Esophagus mucosa (tissue), 1 donor: ENCODE data around the gene CCNYL1. TPM values are rescaled to one million over a fixed set of nuclear protein-coding genes. Genes with fewer than 3 reads are reported as not detected.
"Not testable (repeated sequence)": the region's sequence is repeated elsewhere in the genome, so short reads cannot be mapped to it uniquely, and the experiment has no call there.

Source experiments
- ATAC-seq: fragments of 200-7000 bp; cut with Tn5 transposase; one replicate; pipeline ENCODE4 v1.9.1; 2020
- total RNA-seq: library from RNA; stranded (reverse); gene quantifications from one replicate; pipeline ENCODE4 v1.2.4, GENCODE V29; 2023
- donor health status: DM: yes; HTN: yes; CAD: no.

CCNYL1 gene
- 19.0 TPM for total RNA-seq

DNA sequence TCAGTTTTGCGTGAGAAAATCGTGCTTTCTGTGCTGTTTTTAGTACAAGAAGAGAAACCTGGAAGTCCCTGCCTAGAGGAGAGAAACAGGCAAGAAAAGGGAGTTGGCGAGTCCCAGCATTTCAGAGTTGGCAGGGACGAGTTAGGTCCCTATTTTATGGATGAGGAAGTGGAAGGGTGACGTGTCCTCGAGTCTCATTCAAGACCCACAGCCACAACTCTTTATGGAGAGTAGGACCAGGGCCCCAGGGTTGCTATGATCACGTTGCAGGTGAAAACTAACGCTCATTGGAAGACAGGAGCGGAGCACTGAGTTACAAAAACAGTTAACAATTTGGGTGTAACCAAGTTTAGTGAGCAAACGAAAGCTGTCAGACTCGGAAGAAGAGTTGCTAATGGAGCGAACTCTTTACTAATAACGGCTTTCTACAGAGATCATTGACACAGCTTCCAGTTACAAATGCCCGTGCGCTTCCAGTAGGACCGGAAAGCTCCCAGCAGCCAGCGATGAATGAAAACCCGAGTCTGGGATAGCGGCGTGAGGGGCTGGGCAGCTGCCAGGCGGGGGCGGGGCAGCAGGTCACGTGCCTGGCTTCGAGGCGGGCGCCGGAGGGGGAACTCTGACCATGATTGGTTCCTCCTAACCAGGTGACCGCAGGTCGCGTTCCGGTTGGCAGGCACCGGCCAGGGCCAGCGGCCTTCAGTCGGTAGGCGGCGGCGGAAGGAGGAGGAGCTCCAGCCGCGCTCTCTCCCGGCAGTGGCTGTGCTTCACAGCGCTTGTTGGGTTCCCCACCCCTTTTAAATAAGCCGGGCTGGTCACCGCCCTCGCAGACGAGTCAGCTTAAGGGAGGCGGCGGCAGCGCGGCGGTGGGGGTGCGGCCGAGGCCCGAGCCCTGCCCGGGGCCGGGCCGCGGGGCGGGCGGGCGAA is at the start of gene CCNYL1:
Gene CCNYL1, plus strand, starts transcription at position 827 of the 927 bp plus-strand sequence. CDS start 257 bp downstream, outside the sequence.
- ATAC-seq = peak; percentile 99

DNA sequence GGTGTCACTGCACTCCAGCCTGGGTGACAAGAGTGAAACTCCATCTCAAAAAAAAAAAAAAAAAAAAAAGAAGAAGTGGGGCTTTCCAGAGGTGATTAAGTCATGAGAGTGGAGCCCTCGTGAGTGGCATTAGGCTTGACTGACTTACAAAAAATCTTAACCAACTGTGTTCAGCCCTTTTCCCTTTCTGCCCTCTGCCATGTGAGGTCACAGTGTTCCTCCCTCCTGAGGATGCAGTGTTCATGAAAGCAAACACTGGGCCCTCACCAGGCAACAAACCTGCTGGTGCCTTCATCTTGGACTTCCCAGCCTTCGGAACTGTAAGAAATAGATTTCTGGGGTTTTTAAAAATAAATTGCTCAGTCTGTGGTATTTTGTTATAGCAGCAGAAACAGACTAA is 49.2 kb upstream of the CCNYL1 start:
- peak; percentile 44 for ATAC-seq

- no peak for ATAC-seq
These were observed 47.4 kb upstream of the CCNYL1 start for GRCh38 chr2:207663870-207664545.

DNA sequence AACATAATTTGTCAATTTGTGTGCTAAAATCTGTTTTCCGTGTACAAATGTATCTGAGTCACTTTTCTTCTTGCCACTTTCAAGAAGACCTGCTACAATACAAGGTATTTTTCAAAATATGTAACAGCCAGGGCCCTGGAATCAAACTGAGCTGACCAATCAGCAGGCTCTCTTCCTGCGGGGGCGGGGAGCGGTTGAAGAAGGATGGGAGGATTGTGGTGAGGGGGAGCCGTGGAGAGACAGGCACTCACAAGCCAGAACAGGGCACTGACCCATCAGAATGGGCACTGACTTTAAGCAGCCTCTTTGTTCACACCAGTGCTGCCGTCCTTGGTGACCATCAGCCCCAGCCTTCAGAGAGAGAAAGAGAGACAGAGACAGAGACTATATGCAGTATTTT is 40.6 kb upstream of the CCNYL1 start:
- no peak for ATAC-seq

DNA sequence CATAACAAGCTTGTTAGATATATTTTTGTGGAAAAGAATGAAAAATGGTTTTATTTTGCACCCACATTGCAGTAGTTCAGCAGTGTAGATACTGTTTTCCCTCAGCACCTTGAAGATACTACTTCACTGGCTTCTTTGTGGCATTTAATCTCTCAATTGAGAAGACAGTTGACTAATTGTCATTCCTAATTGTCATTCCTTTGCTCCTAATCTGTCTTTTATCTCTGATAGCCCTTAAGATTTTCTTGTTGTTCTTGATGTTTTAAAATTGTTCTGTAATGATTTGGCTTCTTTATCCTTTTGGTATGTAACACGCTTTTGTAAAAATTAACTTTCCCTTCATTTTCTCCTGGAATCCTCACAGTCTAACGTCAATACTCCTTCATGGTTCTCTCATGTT is 38.0 kb upstream of the CCNYL1 start:
- no peak for ATAC-seq

DNA sequence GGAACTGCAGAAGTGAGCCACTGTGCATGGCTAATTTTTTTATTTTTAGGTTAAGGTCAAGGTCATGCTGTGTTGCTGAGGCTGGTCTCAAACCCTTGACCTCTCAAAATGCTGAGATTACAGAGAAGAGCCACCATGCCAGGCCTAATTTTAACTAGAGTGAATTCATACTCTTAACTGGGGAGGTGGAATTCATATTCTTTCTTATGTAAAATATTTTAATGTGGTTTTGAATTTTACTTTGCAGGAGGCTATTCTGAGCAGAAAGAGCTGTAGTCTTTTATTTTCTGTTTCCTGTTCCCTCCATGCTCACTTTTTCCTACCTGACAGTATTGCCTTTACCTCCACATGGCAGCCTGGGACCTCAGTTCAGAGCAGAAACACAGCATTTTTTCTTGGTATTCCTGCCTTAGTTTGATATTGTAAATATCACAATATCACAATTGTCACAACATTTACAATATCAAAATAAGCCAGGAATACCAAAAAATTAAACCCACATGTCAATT is 37.1 kb upstream of the CCNYL1 start:
- ATAC-seq = no peak

GRCh38 chr2:207674826-207675225 is 36.6 kb upstream of the CCNYL1 start:
- no peak for ATAC-seq

- no peak for ATAC-seq
These were observed 34.5 kb upstream of the CCNYL1 start for GRCh38 chr2:207676827-207677354.

DNA sequence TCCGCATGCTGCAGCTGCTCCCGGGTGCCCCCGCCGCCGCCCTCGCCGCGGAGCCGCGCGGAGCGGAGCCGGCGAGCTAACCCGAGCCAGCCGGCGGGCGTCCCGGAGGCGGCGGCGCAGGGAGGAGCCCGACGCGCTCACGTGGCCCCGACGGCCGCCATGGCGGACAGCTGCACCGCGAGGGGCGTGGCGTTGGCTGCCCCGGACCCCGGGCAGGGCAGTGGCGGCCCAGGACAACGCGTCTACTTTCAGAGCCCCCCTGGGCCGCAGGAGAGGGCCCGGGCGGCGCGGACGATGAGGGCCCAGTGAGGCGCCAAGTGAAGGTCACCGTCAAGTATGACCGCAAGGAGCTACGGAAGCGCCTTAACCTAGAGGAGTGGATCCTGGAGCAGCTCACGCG is 30.0 kb upstream of the CCNYL1 start:
- no peak for ATAC-seq

DNA sequence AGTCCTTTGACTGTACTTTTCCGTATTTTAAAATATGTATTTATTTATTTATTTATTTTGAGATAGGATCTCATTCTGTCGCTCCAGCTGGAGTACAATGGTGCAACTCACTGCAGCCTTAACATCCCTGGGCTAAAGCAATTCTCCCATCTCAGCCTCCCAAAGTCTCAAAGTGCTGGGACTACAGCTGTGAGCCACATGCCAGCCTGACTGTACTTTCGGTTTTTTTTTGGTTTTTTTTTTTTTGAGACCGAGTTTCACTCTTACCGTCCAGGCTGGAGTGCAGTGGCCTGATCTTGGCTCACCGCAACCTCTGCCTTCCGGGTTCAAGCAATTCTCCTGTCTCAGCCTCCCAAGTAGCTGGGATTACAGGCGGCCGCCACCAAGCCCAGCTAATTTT is 28.9 kb upstream of the CCNYL1 start:
- no peak for ATAC-seq

DNA sequence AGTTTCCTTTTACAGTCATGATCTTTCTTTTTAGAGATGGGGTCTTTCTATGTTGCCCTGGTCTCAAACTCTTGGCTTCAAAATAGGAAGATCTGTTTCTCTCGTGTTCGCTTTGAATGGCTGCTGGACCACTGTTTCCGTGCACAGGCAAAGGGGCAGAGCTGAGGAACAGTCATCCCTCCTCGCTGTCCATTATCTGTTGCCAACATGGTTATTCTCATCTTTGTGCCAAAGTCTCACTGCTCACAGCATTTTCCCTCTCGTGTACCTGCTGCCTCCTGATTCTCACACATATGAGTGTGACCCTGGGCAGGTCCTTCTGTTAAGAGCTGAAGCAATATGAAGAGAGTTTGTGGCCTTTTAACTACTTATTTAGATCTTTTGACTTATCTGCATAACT is 28.0 kb upstream of the CCNYL1 start:
- no peak for ATAC-seq

- ATAC-seq = peak; percentile 29
These were observed 27.4 kb upstream of the CCNYL1 start for GRCh38 chr2:207683879-207684627.

DNA sequence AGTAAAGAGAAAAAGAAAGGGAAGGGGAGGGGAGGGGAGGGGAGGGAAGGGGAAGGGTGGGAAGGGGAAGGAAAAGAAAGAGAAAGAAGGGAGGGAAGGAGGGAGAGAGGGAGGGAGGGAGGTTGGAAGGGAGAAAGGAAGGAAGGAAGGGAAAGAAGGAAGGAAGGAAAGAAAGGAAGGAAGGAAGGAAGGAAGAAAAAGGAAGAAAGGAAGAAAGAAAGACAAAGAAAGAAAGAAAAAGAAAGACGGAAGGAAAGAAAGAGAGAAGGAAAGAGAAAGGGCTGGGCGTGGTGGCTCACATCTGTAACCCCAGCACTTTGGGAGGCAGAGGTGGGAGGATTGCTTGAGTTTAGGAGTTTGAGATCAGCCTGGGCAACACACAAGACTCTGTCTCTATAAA is 24.6 kb upstream of the CCNYL1 start:
- ATAC-seq = no peak

DNA sequence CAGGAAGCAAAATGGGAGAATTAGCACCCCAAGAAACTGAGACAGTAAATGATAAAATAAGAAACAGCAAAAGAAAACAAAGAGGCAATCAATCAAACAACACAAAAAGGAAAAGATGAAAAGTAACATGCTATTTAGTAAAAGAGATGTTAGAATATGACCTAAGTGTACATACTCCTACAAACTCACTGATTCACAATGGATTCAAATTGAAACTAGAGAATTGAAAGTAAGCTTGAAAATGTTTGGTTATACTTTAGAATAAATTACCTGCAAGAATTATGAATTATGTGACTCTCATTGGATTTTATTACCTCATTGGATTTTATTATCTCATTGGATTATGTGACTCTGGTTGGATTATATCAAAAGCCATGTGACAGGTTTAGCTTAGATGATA is 22.8 kb upstream of the CCNYL1 start:
- ATAC-seq = no peak

GRCh38 chr2:207690845-207691461 is 20.5 kb upstream of the CCNYL1 start:
- ATAC-seq = not testable (repeated sequence)

DNA sequence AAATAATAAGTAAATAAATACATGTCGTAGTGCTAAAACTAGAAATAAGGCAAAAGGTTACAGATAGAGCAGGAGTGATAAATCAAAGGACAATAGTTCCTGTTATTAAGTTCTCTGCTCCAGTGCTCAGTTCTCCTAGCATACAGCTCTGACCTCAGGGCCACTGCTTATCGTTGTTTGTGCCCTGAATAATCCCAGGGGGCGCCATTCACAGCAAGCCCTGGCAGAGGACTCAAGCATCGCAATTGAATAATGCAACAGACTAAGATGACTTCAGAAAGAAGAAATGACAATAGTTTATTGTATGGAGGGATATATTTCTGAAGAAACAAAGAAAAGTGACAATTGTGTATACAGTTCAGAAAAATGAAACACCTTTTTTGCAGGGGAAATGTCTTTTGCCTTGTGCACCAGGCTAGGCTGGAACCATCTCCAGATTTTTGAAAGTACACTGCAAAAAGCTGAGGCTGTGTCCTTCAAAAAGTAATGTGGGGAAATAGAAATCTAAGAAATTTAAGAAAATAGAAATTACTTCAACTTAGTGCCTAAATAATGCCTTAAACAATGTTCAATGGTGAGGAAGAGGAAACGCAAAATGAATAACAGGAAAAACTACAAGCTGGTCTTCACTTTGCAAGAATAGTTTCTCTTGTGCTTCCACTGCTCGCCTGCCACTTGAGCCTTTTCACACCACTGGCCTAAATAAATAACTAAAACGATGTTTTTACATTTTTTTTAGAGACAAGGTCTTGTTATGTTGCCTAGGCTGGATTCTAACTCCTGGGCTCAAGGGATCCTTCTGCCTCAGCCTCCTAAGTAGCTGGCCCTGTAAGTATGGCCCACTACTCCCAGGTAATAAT is 19.0 kb upstream of the CCNYL1 start:
- ATAC-seq = no peak

GRCh38 chr2:207693641-207694249 is 17.7 kb upstream of the CCNYL1 start:
- peak; percentile 75 for ATAC-seq

- no peak for ATAC-seq
These were observed 16.6 kb upstream of the CCNYL1 start for GRCh38 chr2:207694811-207695281.

GRCh38 chr2:207695293-207695692 is 16.1 kb upstream of the CCNYL1 start:
- no peak for ATAC-seq

DNA sequence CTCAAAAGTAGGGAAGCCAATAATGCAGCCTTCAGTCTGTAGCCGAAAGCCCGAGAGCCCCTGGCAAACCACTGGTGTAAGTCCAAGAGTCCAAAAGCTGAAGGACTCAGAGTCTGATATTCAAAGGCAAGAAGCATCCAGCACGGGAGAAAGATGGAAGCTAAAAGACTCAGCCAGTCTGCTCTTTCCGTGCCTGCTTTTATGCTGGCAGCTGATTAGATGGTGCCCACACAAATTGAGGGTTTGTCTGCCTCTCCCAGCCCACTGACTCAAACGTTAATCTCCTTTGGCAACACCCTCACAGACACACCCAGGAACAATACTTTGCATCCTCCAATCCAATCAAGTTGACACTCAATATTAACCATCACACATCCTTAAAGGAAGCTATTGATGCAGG is 14.5 kb upstream of the CCNYL1 start:
- ATAC-seq = not testable (repeated sequence)

- ATAC-seq = no peak
These were observed 14.0 kb upstream of the CCNYL1 start for GRCh38 chr2:207697411-207697810.
